GM04504 (cell line): Measurements from ENCODE around the gene MBD2.

ENCODE experiments used
- DNase-seq: peaks from one replicate; pipeline ENCODE4 v3.0.0-alpha.2; 2012; ENCODE audit warnings: low read depth

The MBD2 gene

GRCh38 chr18:54193786-54194185 is 30.7 kb downstream of the MBD2 start:
- DNase-seq, result no peak

DNA sequence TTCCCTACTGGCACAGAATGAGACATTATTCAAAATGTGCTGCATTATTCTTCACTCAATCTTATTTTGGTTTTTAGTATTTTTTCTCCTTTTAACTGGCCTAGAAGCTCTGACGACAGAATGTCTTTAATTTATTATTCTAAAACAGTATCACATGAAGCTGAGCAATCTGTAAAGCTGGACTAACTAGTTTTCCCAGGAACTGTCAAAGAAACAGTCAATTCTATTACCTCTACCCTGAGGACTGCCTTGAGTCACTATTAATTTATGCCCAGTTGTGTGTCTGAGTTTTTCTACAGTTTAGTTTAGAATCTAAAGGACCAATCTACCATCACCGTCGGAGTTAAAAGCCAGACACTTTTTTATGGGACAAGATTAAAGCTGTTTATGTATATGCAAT is 31.6 kb downstream of the MBD2 start:
- no peak for DNase-seq

DNA sequence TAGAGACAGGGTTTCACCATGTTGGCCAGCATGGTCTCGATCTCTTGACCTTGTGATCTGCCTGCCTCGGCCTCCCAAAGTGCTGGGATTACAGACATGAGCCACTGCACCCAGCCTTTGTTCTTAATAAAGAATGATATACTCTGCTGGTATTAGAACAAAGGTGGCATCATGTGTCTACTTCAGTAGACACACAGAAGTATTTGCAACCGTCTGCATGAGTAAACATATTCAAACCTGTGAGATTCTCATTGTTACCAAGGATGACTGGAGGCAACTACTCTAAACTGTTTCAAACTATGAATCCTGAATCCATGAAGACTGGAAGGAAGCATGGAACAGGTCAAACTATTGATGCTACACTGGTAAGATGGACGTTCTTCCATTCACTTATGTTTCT is 32.1 kb downstream of the MBD2 start:
- no peak for DNase-seq

DNA sequence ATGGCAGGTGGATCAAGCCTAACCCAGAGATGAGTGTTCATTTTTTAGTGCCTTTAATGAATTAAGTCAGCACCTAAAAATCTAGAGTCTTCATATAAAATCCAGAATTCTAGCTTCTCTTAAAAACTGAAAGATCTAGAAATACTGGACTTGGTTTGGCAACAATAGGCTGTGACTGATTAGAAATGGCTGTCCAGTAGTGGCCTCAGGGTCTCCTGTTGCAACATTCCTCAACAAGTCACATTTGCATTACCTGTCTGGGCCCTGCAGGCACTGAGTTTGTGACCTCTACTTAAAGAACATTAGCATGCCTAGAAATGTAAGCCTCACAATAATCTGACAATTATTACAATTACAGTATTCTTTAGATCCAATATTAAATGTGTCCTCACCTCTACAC is 33.1 kb downstream of the MBD2 start:
- DNase-seq, result no peak

DNA sequence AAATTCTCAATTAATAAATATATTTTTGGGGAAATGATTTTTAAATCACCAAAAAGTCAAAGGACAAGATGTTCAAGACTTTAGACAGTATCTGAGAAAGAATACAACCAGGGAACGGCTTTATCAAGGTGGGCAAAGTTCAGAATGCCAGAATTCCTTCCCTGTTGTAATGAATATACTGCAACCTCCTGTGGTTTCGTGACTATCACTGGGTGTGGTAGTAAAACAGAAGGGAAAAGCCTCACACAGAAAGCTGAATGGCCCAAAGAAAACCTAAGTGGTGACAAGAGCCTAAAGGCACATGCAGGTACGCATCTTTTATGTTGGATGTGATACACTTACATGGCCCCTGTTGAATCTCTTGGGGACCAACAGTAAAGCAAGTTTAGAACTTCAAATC is 37.1 kb downstream of the MBD2 start:
- no peak for DNase-seq

GRCh38 chr18:54184836-54185235 is 39.6 kb downstream of the MBD2 start:
- no peak for DNase-seq

GRCh38 chr18:54183390-54183789 is 41.1 kb downstream of the MBD2 start:
- DNase-seq, result no peak

GRCh38 chr18:54181856-54182602 is 42.4 kb downstream of the MBD2 start:
- no peak for DNase-seq

GRCh38 chr18:54173980-54174630 is 50.4 kb downstream of the MBD2 start:
- DNase-seq, result no peak

- no peak for DNase-seq
Measured at GRCh38 chr18:54173250-54173649, 51.2 kb downstream of the MBD2 start.

GRCh38 chr18:54169431-54170403 is 54.8 kb downstream of the MBD2 start:
- no peak for DNase-seq

GRCh38 chr18:54165450-54165849 is 59.0 kb downstream of the MBD2 start:
- DNase-seq, result no peak

DNA sequence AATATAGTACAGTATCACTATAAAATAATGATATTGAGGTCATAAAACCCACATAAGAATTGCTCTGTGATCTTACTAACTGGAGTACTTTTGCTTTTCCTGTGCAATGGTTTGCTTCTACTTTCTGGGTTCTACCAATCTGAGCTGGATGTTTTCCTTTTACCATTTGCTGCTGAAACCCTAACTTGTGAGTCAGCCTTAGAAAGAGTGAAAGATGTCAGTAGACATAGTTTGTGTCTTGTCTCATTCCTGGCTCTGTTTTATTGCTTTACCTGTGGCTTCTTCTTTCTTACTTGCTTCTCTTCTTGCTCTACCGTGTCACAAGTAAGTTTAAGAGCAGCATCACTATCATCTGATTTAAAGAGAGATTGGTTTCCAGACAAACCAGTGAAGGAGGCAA is 61.0 kb downstream of the MBD2 start:
- no peak for DNase-seq

DNA sequence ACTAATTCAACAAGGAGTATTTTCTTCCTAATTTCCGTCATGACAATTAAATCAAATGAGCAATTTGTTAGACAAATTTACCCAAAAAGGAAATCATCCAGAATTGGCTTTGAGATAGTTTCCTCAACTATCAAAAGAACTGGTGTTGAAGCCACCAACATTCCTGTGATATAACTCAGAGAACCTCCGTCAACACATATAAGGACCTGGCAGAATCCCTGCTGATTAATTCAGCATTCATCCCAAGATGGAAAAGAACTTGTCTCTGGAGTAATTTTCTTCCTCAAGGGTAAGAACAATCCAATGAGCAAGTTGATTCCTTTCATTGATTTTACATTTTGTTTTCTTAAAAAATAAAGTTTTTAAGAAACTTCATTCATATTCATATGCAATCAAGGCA is 62.0 kb downstream of the MBD2 start:
- peak; percentile 72 for DNase-seq

- no peak for DNase-seq
Measured at GRCh38 chr18:54161267-54161666, 63.2 kb downstream of the MBD2 start.

- no peak for DNase-seq
Measured at GRCh38 chr18:54159906-54160305, 64.6 kb downstream of the MBD2 start.

- no peak for DNase-seq
Measured at GRCh38 chr18:54157646-54158385, 66.7 kb downstream of the MBD2 start.

DNA sequence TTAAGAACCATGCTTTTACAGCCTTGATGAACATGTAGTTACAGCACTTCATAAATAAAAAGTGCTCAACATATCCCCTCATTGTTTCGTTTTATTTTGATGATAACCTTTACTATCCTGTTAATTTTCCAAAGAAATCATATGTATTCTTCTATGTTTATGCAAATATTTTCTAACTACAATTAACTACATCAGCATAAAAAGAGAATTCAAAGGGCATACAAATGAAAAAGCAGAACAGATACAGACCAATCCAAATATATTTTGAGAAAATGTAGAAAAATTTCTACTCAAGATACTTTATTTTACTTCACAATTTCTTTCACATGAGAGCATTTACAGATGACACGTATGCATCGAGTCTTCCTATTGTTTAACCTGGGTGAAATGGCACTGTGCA is 69.1 kb downstream of the MBD2 start:
- no peak for DNase-seq

- DNase-seq, result no peak
Measured at GRCh38 chr18:54154231-54154630, 70.2 kb downstream of the MBD2 start.

- DNase-seq, result no peak
Measured at GRCh38 chr18:54151376-54151775, 73.1 kb downstream of the MBD2 start.

DNA sequence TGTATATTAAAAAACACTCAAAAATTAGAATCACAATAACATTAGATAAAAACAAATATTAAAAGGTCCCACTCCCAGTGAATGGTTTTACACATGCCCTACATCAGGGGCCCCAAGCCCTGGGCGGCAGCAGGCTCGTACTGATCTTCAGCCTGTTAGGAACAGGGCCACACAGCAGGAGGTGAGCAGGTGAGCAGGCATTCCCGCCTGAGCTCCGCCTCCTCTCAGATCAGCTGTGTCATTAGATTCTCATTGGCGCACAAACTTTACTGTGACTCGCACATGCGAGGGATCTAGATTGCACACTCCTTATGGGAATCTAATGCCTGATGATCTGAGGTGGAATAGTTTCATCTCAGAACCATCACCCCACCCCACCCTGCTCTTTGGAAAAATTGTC is 74.2 kb downstream of the MBD2 start:
- no peak for DNase-seq

DNA sequence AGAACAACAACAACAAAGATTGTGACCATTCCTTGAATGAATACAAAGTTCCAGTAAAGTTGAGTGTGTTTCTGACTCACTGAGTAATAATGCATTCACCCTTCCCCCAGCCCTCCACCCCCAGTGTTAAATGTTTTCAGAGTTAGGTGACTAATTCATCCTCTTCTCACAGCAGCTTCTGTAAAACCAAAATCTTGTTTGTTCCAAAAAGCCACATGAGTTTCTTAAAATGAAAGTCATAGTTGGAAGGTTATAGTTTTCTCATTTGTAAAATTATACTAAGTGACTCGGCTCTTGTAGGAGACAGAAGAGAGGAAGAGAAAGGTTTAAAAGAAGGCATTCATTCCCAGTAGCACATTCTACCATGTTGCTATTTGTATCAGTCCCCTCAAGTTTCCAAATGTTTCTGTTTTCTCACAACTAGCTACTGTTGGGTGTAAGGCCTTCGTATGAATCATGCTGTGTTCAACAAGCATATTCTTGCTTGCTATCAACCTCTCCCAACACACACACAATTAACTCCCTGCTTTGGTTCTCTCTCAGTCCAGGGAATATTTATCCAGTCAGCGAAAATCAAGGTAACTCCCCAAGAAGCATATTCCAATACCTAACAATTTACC is 75.3 kb downstream of the MBD2 start:
- DNase-seq, result peak; percentile 84
